Activated CD8-positive, alpha-beta memory T cell treated with anti-CD3 and anti-CD28 coated beads, Interleukin-2, amount 10 ng/mL, durations not matched to agents 7 days and 5 days (primary cell): ENCODE data around the gene NBR1. TPM values are rescaled to one million over a fixed set of nuclear protein-coding genes. Genes with fewer than 3 reads are reported as not detected.
A peak's percentile ranks its signal among the peaks of the same experiment; 100 is the strongest.
"Not testable (repeated sequence)": the region's sequence is repeated elsewhere in the genome, so short reads cannot be mapped to it uniquely, and the experiment has no call there.

Experiments
- ATAC-seq: fragments of 150-1000 bp; cut with Tn5 transposase; one replicate; pipeline ENCODE4 v1.10.0; 2021; ENCODE audit warnings: moderate library complexity
- CTCF ChIA-PET: fragments of 350-600 bp; sonication (Branson Sonifier 250); formaldehyde crosslinking; loops from one replicate; lab custom pipeline; 2021; ENCODE audit warnings: antibody characterized with exemption; lab: Charles Lee
- DNase-seq: peaks from one replicate; pipeline ENCODE4 v3.0.0-alpha.2; 2020
- H3K27ac Mint-ChIP-seq: one replicate; pipeline ENCODE4 v1.8.0; 2021; ENCODE audit warnings: mild to moderate bottlenecking, mixed read lengths
- H3K27me3 Mint-ChIP-seq: one replicate; pipeline ENCODE4 v1.8.0; 2021; ENCODE audit warnings: mixed read lengths
- H3K36me3 Mint-ChIP-seq: one replicate; pipeline ENCODE4 v1.8.0; 2021; ENCODE audit warnings: mild to moderate bottlenecking, mixed read lengths
- H3K4me1 Mint-ChIP-seq: one replicate; pipeline ENCODE4 v1.8.0; 2021; ENCODE audit warnings: mixed read lengths
- H3K4me3 Mint-ChIP-seq: one replicate; pipeline ENCODE4 v1.8.0; 2021; ENCODE audit warnings: mild to moderate bottlenecking, moderate library complexity, mixed read lengths
- H3K9me3 Mint-ChIP-seq: one replicate; pipeline ENCODE4 v1.8.0; 2022; ENCODE audit warnings: low read depth, mixed read lengths
- total RNA-seq, 2 experiments: library from RNA; stranded (reverse); gene quantifications; one replicate each; pipeline ENCODE4 v1.2.3, GENCODE V29; 2021

Gene NBR1, protein sequence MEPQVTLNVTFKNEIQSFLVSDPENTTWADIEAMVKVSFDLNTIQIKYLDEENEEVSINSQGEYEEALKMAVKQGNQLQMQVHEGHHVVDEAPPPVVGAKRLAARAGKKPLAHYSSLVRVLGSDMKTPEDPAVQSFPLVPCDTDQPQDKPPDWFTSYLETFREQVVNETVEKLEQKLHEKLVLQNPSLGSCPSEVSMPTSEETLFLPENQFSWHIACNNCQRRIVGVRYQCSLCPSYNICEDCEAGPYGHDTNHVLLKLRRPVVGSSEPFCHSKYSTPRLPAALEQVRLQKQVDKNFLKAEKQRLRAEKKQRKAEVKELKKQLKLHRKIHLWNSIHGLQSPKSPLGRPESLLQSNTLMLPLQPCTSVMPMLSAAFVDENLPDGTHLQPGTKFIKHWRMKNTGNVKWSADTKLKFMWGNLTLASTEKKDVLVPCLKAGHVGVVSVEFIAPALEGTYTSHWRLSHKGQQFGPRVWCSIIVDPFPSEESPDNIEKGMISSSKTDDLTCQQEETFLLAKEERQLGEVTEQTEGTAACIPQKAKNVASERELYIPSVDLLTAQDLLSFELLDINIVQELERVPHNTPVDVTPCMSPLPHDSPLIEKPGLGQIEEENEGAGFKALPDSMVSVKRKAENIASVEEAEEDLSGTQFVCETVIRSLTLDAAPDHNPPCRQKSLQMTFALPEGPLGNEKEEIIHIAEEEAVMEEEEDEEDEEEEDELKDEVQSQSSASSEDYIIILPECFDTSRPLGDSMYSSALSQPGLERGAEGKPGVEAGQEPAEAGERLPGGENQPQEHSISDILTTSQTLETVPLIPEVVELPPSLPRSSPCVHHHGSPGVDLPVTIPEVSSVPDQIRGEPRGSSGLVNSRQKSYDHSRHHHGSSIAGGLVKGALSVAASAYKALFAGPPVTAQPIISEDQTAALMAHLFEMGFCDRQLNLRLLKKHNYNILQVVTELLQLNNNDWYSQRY
- total RNA-seq, result 10 to 100 TPM; 46.0 to 53.0 TPM

DNA sequence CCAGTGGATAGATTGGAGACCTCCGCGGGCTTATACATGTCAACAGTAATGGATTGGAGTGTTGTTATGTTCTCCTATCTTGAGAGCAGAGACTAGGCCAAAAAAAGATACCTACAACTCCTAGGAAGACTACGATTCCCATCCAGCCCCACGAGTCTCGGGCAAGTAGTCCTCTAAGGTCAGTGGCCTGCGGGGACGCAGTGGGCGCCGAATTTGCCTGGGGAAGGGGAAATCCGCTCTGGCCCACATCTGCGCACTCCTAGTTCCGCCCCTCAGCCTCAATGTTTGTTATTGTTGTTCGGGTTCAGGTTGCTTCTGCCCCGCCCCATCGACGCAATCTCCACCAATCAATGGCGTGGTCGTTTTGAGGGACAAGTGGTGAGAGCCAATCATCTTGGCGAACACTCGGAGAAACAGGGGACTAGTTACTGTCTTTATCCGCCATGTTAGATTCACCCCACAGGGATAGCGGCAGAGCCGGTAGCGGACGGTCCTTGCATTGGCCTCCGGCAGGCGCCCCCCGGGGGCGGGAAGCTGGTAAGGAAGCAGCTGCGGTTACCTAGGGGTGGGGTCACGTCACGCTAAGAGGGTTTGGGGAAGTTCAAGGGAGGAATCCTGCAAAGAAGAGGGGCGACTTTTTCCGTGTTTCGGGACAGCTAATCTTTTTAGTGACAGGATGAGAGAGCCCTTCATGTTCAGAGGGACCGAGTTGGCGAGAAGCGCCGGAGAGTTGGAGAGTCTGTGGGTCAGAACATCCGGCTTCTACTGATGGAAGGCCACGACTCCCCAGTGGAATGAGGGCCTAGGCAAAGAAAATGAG, at the start of gene NBR1:
Gene NBR1, plus strand, starts transcription at position 449 of the 820 bp plus-strand sequence. CDS start 4,586 bp downstream, outside the sequence.
- Mint-ChIP-seq H3K36me3 (peaks cover 15% of the 10 kb centered on the region), H3K27me3 (no peaks in the 10 kb centered on the region), H3K9me3 (no peaks in the 10 kb centered on the region), H3K4me1 (peaks cover 40% of the 10 kb centered on the region), H3K4me3 (no peak within 1 kb of the TSS), H3K27ac (no peak within 1 kb of the TSS)
- peak; percentile 99 for DNase-seq
- ATAC-seq, result peak; percentile 85
- CTCF ChIA-PET, result interaction anchor here (0.6 to 1.7 kb wide), 10 partner anchors 20 to 739 kb away, joined by 3 to 5 read pairs (median 4); partner anchors contain the start of genes DHX8, RPL27 and TMEM106A

DNA sequence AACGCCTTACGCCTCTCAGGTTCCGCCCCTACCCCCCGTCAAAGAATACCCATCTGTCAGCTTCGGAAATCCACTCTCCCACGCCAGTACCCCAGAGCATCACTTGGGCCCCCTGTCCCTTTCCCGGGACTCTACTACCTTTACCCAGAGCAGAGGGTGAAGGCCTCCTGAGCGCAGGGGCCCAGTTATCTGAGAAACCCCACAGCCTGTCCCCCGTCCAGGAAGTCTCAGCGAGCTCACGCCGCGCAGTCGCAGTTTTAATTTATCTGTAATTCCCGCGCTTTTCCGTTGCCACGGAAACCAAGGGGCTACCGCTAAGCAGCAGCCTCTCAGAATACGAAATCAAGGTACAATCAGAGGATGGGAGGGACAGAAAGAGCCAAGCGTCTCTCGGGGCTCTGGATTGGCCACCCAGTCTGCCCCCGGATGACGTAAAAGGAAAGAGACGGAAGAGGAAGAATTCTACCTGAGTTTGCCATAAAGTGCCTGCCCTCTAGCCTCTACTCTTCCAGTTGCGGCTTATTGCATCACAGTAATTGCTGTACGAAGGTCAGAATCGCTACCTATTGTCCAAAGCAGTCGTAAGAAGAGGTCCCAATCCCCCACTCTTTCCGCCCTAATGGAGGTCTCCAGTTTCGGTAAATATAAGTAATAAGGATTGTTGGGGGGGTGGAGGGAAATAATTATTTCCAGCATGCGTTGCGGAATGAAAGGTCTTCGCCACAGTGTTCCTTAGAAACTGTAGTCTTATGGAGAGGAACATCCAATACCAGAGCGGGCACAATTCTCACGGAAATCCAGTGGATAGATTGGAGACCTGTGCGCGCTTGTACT, 45.7 kb upstream of the NBR1 start, which contains the start of gene BRCA1:
Gene BRCA1, minus strand, starts transcription at position 232 of the 834 bp plus-strand sequence. CDS start 1,268 bp downstream, outside the sequence.
- H3K4me1 Mint-ChIP-seq, result peaks cover 42% of the 10 kb centered on the region
- peak within 1 kb of the TSS; percentile 99 for H3K27ac Mint-ChIP-seq
- no peaks in the 10 kb centered on the region for H3K9me3 Mint-ChIP-seq
- H3K36me3 Mint-ChIP-seq, result peaks cover 32% of the 10 kb centered on the region
- H3K27me3 Mint-ChIP-seq, result no peaks in the 10 kb centered on the region
- ATAC-seq, result peak; percentile 98
- peak within 1 kb of the TSS; percentile 93 for H3K4me3 Mint-ChIP-seq
- CTCF ChIA-PET, result interaction anchor here (0.8 to 1.1 kb wide), 2 partner anchors 15 to 44 kb away, joined by 3 to 4 read pairs; no protein-coding TSS in a partner anchor
- DNase-seq, result peak; percentile 98

DNA sequence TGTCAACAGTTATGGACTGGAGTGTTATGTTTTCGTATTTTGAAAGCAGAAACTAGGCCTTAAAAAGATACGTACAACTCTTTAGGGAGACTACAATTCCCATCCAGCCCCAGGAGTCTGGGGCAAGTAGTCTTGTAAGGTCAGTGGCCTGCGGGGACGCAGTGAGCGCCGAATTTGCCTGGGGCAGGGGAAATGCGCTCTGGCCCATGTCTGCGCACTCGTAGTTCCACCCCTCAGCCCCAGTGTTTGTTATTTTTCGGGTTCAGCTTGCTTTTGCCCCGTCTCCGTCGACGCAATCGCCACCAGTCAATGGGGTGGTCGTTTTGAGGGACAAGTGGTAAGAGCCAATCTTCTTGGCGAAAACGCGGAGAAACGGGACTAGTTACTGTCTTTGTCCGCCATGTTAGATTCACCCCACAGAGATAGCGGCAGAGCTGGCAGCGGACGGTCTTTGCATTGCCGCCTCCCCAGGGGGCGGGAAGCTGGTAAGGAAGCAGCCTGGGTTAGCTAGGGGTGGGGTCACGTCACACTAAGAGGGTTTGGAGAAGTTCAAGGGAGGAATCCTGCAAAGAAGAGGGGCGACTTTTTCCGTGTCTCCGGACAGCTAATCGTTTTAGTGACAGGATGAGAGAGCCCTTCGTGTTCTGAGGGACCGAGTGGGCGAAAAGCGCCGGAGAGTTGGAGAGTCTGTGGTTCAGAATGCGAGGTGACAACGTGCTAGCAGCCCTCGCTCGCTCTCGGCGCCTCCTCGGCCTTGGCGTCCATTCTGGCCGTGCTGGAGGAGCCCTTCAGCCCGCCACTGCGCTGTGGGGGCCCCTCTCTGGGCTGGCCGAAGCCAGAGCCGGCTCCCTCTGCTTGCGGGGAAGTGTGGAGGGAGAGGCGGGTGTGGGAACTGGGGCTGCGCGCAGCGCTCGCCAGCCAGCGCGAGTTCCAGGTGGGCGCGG, 44.8 kb upstream of the NBR1 start:
- ATAC-seq (no peak), DNase-seq (peak; percentile 44)
- peaks cover 32% of the 10 kb centered on the region for H3K36me3 Mint-ChIP-seq
- H3K27ac Mint-ChIP-seq, result peak overlapping the region; percentile 99
- no peaks in the 10 kb centered on the region for H3K27me3 Mint-ChIP-seq
- H3K9me3 Mint-ChIP-seq, result no peaks in the 10 kb centered on the region
- CTCF ChIA-PET, result interaction anchor here (1.1 kb wide), 1 partner anchor 119 kb away, joined by 3 read pairs; the partner anchor contains the start of gene IFI35
- H3K4me3 Mint-ChIP-seq, result peak overlapping the region; percentile 93
- peaks cover 45% of the 10 kb centered on the region for H3K4me1 Mint-ChIP-seq

DNA sequence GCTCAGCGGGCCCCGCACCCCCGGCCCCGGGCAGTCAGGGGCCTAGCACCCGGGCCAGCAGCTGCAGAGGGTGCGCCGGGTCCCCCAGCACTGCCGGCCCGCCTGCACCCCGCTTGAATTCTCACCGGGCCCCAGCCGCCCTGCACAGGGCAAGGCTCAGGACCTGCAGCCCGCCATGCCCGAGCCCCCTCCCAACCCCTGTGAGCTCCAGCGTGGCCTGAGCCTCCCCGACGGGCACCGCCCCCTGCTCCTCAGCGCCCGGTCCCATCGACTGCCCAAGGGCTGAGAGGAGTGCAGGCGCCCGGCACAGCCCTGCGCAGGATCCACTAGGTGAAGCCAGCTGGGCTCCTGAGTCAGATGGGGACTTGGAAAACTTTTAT, 44.1 kb upstream of the NBR1 start:
- Mint-ChIP-seq H3K27ac (no peak overlapping the region), H3K4me1 (peaks cover 43% of the 10 kb centered on the region), H3K27me3 (no peaks in the 10 kb centered on the region), H3K9me3 (no peaks in the 10 kb centered on the region), H3K36me3 (peaks cover 29% of the 10 kb centered on the region), H3K4me3 (peak overlapping the region; percentile 61)
- DNase-seq (no peak), ATAC-seq (no peak)
- CTCF ChIA-PET, result interaction anchor here (1.1 kb wide), 1 partner anchor 120 kb away, joined by 3 read pairs; the partner anchor contains the start of gene IFI35

DNA sequence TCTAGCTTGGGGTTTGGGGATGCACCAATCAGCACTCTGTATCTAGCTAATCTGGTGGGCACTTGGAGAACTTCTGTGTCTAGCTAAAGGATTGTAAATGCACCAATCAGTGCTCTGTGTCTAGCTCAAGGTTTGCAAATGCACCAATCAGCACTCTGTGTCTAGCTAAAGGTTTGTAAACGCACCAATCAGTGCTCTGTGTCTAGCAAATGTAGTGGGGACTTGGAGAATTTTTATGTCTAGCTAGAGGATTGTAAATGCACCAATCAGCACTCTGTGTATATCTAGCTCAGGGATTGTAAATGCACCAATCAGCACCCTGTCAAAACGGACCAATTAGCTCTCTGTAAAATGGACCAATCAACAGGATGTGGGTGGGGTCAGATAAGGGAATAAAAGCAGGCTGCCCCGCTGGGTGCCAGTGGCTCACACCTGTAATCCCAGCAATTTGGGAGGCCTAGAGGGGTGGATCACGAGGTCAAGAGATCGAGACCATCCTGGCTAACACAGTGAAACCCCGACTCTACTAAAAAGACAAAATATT, 43.6 kb upstream of the NBR1 start:
- DNase-seq, H3K27me3 Mint-ChIP-seq, H3K9me3 Mint-ChIP-seq, ATAC-seq: not testable (repeated sequence)
- Mint-ChIP-seq H3K27ac (peak overlapping the region; percentile 68), H3K4me3 (peak overlapping the region; percentile 61), H3K4me1 (peaks cover 40% of the 10 kb centered on the region), H3K36me3 (peaks cover 28% of the 10 kb centered on the region)
- CTCF ChIA-PET, result interaction anchor here (1.1 kb wide), 1 partner anchor 121 kb away, joined by 3 read pairs; the partner anchor contains the start of gene IFI35

DNA sequence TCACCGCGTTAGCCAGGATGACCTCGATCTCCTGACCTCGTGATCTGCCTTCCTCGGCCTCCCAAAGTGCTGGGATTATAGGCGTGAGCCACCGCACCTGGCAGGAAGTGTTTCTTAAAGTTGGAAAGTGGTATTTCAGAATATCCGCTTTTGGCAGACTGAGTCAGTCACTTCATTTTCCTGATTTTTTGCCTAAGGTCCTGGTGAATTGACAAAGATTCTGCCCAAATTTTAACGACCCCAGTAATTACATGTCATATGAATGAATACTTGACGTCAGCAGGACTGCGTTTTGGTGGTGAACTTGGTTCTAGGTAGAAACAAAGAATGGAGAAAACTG, 41.4 kb upstream of the NBR1 start:
- Mint-ChIP-seq H3K27me3 (no peaks in the 10 kb centered on the region), H3K27ac (no peak overlapping the region), H3K4me3 (no peak overlapping the region), H3K9me3 (no peaks in the 10 kb centered on the region), H3K4me1 (peaks cover 28% of the 10 kb centered on the region), H3K36me3 (peaks cover 31% of the 10 kb centered on the region)
- CTCF ChIA-PET, result no interaction called here
- DNase-seq (no peak), ATAC-seq (no peak)

DNA sequence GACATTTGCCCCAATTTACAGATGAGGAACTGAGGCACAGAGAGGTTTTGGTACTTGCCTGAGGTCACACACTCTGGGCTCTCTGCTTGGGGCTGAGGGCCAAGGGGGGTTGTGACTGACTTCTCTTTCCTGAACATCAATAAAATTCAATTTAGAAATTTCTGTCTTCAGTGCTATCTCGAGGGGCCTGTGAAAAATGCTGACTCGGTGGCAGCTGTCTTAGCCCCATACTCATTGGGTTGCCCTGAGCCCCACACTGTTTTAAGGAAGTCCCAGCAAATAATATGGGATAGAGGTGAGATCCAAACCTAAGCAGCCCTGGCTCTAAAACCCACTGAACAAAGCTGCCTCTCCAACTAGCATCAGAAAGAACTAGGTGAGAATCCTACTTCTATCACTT, 38.9 kb upstream of the NBR1 start:
- CTCF ChIA-PET, result no interaction called here
- no peaks in the 10 kb centered on the region for H3K9me3 Mint-ChIP-seq
- peaks cover 26% of the 10 kb centered on the region for H3K4me1 Mint-ChIP-seq
- ATAC-seq, result no peak
- no peaks in the 10 kb centered on the region for H3K27me3 Mint-ChIP-seq
- H3K36me3 Mint-ChIP-seq, result peaks cover 27% of the 10 kb centered on the region
- no peak overlapping the region for H3K4me3 Mint-ChIP-seq
- no peak for DNase-seq
- no peak overlapping the region for H3K27ac Mint-ChIP-seq

DNA sequence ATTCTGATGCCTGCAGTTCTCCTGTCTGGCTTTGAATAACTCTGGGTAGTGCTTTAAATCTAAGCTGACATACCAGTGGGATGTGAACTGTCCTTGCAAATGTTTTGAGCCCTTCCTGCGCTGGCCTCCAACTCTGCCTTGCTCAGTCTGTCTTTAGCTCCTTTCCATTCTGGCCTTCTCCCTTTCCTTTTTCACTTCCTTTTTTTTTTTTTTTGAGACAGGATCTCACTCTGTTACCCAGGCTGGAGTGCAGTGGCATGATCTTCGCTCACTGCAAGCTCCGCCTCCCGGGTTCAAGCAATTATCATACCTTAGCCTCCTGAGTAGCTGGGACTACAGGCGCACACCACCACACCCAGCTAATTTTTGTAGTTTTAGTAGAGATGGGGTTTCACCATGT, 37.6 kb upstream of the NBR1 start:
- H3K27me3 Mint-ChIP-seq, H3K4me3 Mint-ChIP-seq, CTCF ChIA-PET, ATAC-seq, H3K9me3 Mint-ChIP-seq, H3K27ac Mint-ChIP-seq, DNase-seq: not testable (repeated sequence)
- Mint-ChIP-seq H3K36me3 (peaks cover 18% of the 10 kb centered on the region), H3K4me1 (peaks cover 17% of the 10 kb centered on the region)

DNA sequence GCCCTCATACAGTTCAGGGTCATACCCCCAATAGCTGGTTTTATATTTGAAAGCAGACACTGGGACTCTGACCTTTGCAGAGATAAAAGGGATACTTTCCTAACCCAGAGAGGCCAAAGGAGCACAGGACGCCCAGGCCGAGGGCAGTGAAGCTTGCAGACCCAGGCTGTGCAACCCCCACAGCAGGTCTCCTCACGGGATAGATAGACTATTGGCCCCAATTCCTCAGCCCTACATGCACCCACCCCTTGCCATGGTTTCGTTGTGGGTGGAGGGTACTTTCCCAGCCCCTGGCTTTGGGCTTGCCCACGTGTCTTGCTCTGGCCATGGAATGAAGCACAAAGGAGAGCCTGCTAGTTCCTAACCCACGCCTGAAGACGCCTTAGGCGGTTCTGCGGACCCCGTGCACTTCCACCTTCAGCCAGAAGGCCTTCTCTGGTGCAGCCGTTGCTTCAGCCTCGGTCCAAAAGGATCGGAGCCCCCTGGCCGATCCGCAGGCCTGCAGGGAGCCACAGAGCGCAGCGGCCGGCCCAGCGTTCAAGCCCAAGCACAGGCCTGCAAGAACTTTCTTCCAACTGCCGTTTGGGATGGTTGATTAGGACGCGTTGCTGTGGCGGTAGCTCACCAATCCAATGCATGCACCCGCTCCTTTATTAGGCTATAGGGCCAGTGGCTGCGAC, 36.1 kb upstream of the NBR1 start:
- DNase-seq (no peak), ATAC-seq (no peak)
- Mint-ChIP-seq H3K27ac (no peak overlapping the region), H3K4me1 (peaks cover 13% of the 10 kb centered on the region), H3K36me3 (peaks cover 16% of the 10 kb centered on the region), H3K9me3 (no peaks in the 10 kb centered on the region), H3K4me3 (no peak overlapping the region), H3K27me3 (no peaks in the 10 kb centered on the region)
- CTCF ChIA-PET, result no interaction called here

DNA sequence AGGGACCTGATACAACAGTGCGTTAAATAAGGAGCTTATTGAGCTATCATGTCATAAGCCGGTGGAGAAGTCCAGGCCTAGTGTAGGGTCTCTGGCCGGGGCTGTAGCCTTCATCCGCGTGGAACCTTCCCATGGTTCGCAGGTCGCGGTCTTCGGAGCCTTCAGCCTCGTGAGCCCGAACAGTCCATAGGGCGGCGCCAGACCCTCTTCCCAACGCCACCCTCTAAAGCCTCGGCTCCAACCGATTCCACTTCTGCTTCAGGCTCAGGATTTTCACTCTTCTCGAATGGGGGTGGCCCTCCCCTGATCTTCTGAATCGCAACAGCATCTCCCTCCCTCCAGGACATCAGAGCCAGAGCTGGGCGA, 35.6 kb upstream of the NBR1 start:
- no peak overlapping the region for H3K27ac Mint-ChIP-seq
- CTCF ChIA-PET, result no interaction called here
- DNase-seq (no peak), ATAC-seq (no peak)
- H3K4me1 Mint-ChIP-seq, result peaks cover 13% of the 10 kb centered on the region
- H3K27me3 Mint-ChIP-seq, result no peaks in the 10 kb centered on the region
- H3K9me3 Mint-ChIP-seq, result no peaks in the 10 kb centered on the region
- no peak overlapping the region for H3K4me3 Mint-ChIP-seq
- peaks cover 16% of the 10 kb centered on the region for H3K36me3 Mint-ChIP-seq
